Stimulated activated memory B cell treated with anti-CD40 and anti-IgM and Interleukin-4, amounts not matched to agents 10 μg/mL and 1 μg/mL and 100 μg/mL, for 72 hours (primary cell): Measurements from ENCODE around the gene PPP2R1B.

Experiments used
- ATAC-seq: fragments of 150-1000 bp; cut with Tn5 transposase; 2 replicates; pipeline ENCODE4 v1.10.0; 2021
- H3K27ac Mint-ChIP-seq: one replicate; pipeline ENCODE4 v1.8.0; 2022; ENCODE audit warnings: mild to moderate bottlenecking, mixed read lengths
- H3K27me3 Mint-ChIP-seq: one replicate; pipeline ENCODE4 v1.8.0; 2022; ENCODE audit warnings: mixed read lengths
- H3K36me3 Mint-ChIP-seq: one replicate; pipeline ENCODE4 v1.8.0; 2022; ENCODE audit warnings: mixed read lengths
- H3K4me1 Mint-ChIP-seq: one replicate; pipeline ENCODE4 v1.8.0; 2022; ENCODE audit warnings: mixed read lengths
- H3K4me3 Mint-ChIP-seq: one replicate; pipeline ENCODE4 v1.8.0; 2022; ENCODE audit warnings: mild to moderate bottlenecking, moderate library complexity, mixed read lengths
- H3K9me3 Mint-ChIP-seq: one replicate; pipeline ENCODE4 v1.8.0; 2022; ENCODE audit warnings: mixed read lengths

PPP2R1B gene

DNA sequence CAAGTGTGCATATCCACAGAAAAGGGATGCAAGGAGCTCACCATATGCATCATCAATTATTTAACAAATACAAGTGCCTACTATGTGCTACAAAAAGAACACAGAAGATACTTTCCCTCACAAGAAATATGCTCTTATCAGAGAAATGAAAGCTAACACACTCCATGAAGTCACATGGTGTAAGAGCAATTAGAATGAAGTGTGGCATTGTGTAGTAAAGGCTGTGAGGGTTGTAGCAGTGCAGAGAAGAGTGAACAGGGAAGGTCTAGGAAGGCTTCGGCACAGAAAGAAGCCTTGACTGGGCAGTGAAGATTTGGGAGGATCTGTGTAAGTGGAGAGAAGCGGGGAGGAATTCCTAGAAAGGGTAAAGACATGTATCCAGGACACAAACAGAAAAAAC, 22.5 kb downstream of the PPP2R1B start:
- no peaks in the 10 kb centered on the region for H3K4me1 Mint-ChIP-seq

DNA sequence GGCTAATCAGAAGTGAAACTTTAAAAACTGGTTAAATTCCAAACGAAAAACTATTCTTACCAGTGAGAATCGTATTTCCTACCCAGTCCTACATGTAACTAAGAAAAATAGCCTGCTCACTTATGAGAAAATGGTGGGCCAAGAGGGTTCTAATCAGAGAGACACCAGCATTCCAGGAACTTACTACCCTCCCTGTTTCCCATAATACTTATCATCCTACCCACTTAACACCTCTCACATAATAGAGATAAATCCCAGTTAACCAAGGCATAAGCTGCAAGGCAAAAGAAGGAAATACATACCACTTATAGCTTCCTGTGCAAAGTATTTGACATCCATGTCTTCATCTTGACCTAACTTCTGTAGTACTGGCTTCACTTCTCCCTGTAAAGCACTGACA, 24.4 kb downstream of the PPP2R1B start:
- Mint-ChIP-seq H3K36me3 (peaks cover 70% of the 10 kb centered on the region), H3K4me1 (no peaks in the 10 kb centered on the region), H3K27me3 (no peaks in the 10 kb centered on the region), H3K9me3 (peaks cover 3% of the 10 kb centered on the region), H3K4me3 (no peak overlapping the region), H3K27ac (no peak overlapping the region)
- ATAC-seq = no peak

More for the DNA sequence above, 22.5 kb downstream of the PPP2R1B start:
- H3K9me3 Mint-ChIP-seq = peaks cover 3% of the 10 kb centered on the region
- no peak overlapping the region for H3K4me3 Mint-ChIP-seq
- no peak for ATAC-seq
- no peak overlapping the region for H3K27ac Mint-ChIP-seq
- H3K27me3 Mint-ChIP-seq = no peaks in the 10 kb centered on the region
- peaks cover 75% of the 10 kb centered on the region for H3K36me3 Mint-ChIP-seq

DNA sequence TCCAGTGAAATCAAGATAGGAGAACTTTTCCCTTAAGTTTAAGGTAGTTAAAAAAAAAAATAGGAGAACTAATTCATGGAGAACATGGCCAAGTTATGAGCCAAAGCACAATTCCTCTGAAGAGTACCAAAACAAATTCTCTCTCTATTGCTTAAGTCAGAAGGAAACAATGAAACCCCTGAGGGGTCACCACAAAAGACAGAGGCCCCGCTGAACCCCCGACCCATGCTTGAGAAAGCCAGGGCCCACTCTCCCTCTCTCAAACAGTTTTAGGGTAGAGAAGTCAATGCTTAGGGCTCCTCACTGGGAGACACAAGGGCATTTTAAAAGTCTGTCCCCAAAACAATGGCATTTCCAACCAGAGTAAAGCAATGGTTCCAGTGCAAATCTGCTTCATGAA, 26.9 kb downstream of the PPP2R1B start:
- no peak overlapping the region for H3K27ac Mint-ChIP-seq
- no peaks in the 10 kb centered on the region for H3K27me3 Mint-ChIP-seq
- no peaks in the 10 kb centered on the region for H3K9me3 Mint-ChIP-seq
- peaks cover 46% of the 10 kb centered on the region for H3K36me3 Mint-ChIP-seq
- no peak overlapping the region for H3K4me3 Mint-ChIP-seq
- no peaks in the 10 kb centered on the region for H3K4me1 Mint-ChIP-seq
- no peak for ATAC-seq

DNA sequence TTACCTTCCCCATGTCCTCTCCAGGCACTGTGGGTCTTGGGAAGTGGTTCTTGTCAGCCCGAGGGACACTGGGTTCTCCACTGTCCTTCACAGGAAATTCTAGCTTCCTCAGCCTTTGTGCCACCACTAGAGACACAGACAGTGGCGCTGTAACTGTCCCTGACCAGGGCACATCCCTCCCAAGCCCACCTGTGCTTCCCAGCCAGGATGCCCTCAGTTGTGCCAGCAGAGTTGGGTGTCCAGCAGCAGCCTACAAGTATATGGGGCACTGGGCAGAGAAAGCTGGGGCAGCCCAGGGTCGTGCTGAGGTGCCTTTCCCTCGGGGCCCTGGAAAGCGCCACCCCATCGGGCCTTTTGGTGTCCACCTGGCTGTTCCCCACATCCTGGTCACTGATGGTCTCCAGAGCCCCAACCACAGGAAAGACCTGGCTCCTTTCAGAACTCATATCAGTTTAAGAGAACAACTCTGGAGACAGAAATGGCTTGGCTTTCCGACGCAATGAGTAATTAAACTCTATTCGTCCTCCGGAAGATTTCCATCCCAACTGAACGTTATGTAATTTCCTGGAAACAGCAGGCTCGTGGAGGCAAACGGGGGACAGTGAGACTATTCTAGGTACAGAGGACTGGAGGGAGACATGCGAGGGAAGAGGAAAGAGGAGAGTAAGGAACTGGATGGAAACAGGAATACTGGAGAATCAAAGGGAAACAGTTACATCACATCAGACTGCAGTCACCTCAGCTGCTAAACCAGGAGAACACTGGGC, 28.6 kb downstream of the PPP2R1B start:
- H3K4me3 Mint-ChIP-seq = no peak overlapping the region
- no peak for ATAC-seq

GRCh38 chr11:111736621-111737443, 29.4 kb downstream of the PPP2R1B start:
- Mint-ChIP-seq H3K27me3 (no peaks in the 10 kb centered on the region), H3K27ac (no peak overlapping the region), H3K4me3 (no peak overlapping the region), H3K9me3 (no peaks in the 10 kb centered on the region), H3K4me1 (no peaks in the 10 kb centered on the region), H3K36me3 (peaks cover 38% of the 10 kb centered on the region)
- ATAC-seq = no peak

More for the DNA sequence above, 28.6 kb downstream of the PPP2R1B start:
- Mint-ChIP-seq H3K27me3 (no peaks in the 10 kb centered on the region), H3K36me3 (peaks cover 40% of the 10 kb centered on the region), H3K27ac (no peak overlapping the region), H3K9me3 (no peaks in the 10 kb centered on the region), H3K4me1 (no peaks in the 10 kb centered on the region)

- no peak overlapping the region for H3K4me3 Mint-ChIP-seq
- no peaks in the 10 kb centered on the region for H3K4me1 Mint-ChIP-seq
- H3K36me3 Mint-ChIP-seq = peaks cover 32% of the 10 kb centered on the region
- no peak overlapping the region for H3K27ac Mint-ChIP-seq
- ATAC-seq = no peak
- H3K27me3 Mint-ChIP-seq = no peaks in the 10 kb centered on the region
- H3K9me3 Mint-ChIP-seq = no peaks in the 10 kb centered on the region
Measured at GRCh38 chr11:111736181-111736590, 30.0 kb downstream of the PPP2R1B start.

DNA sequence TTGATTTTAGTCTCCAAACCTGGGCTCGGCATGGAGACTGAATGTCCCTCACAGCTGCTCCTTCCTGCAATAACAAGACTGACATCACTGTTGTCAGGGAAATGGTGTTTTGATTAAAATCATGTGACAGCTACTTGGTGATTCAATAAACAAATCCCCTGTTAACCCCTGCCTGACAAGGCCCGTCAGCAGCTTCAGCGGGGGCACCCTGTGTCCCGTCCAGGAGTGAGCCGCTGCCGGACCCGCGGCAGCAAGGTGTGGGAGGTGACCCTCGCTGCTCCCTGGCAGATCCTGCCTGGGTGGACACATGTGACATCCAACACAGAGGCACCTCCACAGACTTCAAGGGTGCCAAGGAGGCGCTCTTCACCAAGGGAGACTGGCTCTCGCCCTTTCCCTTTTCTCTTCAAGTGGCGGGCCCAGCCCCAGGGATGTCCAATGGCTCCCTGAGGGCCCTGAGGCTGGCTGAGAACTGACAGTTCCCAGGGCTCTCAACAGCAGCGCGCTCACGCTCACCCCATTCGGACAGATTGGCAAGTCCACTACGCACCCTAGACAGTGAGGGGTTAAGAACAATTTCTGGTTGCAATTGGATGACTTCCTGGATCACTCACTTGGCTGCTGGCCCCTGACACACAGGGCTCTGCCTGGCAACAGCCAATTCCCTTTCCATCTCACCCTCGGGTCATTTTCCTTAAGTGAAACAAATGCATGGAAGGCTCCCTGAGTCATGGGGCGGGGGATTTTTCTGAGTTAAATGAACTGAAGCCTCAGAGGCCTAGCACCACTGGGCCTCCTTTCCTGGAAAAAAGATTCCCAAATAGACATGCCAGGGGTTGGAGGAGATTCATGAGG, 30.7 kb downstream of the PPP2R1B start:
- Mint-ChIP-seq H3K4me3 (no peak overlapping the region), H3K4me1 (no peaks in the 10 kb centered on the region), H3K27me3 (no peaks in the 10 kb centered on the region), H3K27ac (no peak overlapping the region), H3K9me3 (no peaks in the 10 kb centered on the region), H3K36me3 (peaks cover 25% of the 10 kb centered on the region)
- ATAC-seq = no peak

DNA sequence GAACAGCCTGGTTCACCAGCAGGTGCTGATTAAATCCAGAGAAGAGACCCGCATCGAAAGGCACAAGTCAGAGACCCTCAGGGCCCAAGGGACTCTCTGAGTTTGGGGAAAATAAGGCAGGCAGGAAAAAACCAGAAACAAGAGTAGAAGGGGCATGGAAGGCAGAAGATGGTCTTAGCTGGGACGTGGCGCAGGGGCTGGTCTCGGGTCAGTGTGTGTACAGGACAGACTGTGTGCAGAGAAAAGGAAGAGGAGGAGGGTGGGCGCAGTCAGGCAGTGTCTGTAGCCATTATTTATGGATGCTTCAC, 31.3 kb downstream of the PPP2R1B start:
- H3K9me3 Mint-ChIP-seq = no peaks in the 10 kb centered on the region
- no peak overlapping the region for H3K4me3 Mint-ChIP-seq
- no peak overlapping the region for H3K27ac Mint-ChIP-seq
- H3K4me1 Mint-ChIP-seq = no peaks in the 10 kb centered on the region
- no peaks in the 10 kb centered on the region for H3K27me3 Mint-ChIP-seq
- H3K36me3 Mint-ChIP-seq = peaks cover 23% of the 10 kb centered on the region
- no peak for ATAC-seq

DNA sequence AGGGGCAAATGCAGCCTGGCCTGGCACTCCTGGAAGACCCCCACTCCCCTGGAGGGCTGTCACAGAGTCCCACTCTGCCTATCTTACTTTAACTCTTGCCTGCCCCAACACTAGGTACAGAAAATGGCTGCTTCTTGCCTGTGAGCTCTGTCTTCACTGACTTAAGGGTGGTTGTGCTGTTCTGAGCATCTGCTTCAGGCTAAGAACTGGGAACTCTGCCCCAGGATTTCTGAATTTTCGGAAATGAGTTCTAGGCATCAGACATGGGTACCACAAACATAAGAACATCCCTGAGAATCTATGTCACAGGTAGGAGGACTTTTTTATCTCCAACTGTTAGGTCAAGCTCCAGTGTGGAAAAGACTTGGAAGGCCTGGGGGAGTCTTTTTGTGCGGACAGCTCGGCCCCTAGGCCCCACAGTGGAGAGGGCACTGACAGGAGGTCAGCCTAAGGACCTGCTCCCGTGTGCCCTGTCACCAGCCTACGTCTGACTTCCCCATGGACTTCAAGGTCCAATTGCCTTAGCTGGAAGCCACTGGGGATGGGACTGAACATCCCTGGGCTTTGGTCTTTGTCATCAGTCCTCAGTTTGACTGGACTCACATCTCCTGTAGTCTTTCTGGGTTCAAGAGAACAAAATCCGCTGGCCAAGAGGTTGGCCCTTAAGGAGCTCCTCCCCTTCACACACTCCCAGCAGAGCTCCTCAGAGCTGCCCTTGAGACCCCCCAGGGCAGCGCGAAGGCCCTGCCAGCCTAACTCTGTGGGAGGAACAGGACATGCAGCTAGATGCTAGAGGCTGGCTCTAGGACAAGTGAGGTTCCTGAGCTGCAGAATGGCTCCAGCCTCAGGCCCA, 31.9 kb downstream of the PPP2R1B start:
- no peaks in the 10 kb centered on the region for H3K27me3 Mint-ChIP-seq
- H3K9me3 Mint-ChIP-seq = no peaks in the 10 kb centered on the region
- no peak for ATAC-seq
- no peak overlapping the region for H3K4me3 Mint-ChIP-seq
- no peaks in the 10 kb centered on the region for H3K4me1 Mint-ChIP-seq
- peaks cover 20% of the 10 kb centered on the region for H3K36me3 Mint-ChIP-seq
- H3K27ac Mint-ChIP-seq = no peak overlapping the region

- Mint-ChIP-seq H3K36me3 (peaks cover 13% of the 10 kb centered on the region), H3K27ac (no peak overlapping the region), H3K27me3 (no peaks in the 10 kb centered on the region), H3K9me3 (no peaks in the 10 kb centered on the region), H3K4me1 (no peaks in the 10 kb centered on the region), H3K4me3 (no peak overlapping the region)
- ATAC-seq = no peak
Measured at GRCh38 chr11:111733611-111734088, 32.5 kb downstream of the PPP2R1B start.

DNA sequence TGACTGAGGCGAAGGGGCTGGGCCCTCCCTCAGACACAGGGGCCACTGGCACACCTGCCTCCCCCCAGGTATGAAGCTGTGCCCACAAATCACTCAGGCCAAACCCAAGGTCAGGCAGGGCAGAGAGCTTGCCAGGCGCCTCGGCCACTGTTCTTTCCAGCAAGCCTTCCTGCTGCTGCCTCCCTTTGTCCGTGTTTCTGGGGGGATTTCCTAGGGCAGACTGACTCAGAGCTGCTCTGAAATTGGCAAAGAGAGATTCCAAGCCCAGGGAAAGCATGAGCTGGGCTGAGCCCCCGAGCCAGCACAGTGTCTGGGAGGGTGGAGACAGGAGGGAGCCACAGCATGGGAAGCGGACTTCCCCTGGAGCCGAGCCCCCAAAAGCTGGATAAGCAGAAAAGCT, 33.2 kb downstream of the PPP2R1B start:
- Mint-ChIP-seq H3K4me1 (no peaks in the 10 kb centered on the region), H3K36me3 (peaks cover 11% of the 10 kb centered on the region), H3K27ac (no peak overlapping the region), H3K4me3 (no peak overlapping the region), H3K27me3 (no peaks in the 10 kb centered on the region), H3K9me3 (no peaks in the 10 kb centered on the region)
- no peak for ATAC-seq

DNA sequence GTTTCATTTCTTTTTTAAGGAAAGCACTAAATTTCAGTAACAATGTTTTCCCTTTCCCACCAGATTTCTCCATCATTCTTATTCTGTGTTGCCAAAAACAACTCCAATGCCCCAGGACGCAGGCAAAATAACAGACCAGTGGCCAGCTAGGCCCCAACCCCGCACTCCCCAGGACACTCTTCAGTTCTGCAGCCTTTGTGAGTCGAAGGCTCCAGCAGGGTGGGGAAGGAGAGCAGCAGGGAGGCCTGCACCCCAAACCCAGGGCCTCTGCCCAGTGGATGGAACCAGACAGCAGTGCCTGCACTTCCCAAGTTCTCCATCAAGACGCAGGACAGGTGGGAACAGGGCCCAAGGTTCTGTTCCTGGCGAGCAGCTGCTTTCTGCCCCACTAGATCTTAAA, 34.4 kb downstream of the PPP2R1B start:
- H3K27ac Mint-ChIP-seq = no peak overlapping the region
- H3K4me1 Mint-ChIP-seq = no peaks in the 10 kb centered on the region
- peaks cover 5% of the 10 kb centered on the region for H3K36me3 Mint-ChIP-seq
- no peak overlapping the region for H3K4me3 Mint-ChIP-seq
- ATAC-seq = no peak
- H3K9me3 Mint-ChIP-seq = no peaks in the 10 kb centered on the region
- H3K27me3 Mint-ChIP-seq = no peaks in the 10 kb centered on the region

DNA sequence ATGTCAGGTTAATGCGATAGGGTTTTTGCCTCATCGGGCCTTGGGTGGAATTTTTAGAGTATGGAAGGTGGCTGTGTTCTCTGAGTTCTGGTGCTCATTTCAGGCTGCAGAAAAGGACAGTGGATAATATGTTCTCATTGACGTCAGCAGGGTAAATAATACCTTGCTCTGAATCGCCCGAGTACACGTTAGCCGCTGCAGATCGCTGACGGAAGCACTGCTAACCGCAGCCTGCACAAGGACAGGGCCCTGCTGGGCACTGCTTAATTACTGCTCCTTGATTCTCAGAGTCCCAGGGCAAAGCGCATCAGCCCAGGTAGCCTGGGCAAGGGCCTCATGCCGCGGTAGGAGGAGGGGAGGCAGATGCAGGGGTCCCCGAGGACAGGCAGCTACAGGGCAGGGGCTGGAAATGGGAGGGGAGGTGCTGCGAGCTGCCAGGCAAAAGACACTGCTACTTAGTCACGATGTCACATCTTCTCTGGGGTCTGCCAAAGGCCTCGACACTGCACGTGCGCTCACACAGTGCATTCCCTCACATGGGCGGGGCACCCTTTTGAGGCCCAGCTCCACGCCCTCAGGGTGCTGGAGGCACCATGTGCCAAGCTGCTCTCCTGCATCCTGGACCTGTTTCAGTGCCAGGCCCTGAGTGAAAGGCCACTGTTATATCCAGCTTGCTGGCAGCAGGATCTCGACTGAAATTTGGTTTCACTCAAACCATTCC, 35.2 kb downstream of the PPP2R1B start:
- Mint-ChIP-seq H3K9me3 (no peaks in the 10 kb centered on the region), H3K27me3 (no peaks in the 10 kb centered on the region), H3K4me3 (no peak overlapping the region), H3K4me1 (no peaks in the 10 kb centered on the region), H3K27ac (no peak overlapping the region), H3K36me3 (peaks cover 13% of the 10 kb centered on the region)
- no peak for ATAC-seq

DNA sequence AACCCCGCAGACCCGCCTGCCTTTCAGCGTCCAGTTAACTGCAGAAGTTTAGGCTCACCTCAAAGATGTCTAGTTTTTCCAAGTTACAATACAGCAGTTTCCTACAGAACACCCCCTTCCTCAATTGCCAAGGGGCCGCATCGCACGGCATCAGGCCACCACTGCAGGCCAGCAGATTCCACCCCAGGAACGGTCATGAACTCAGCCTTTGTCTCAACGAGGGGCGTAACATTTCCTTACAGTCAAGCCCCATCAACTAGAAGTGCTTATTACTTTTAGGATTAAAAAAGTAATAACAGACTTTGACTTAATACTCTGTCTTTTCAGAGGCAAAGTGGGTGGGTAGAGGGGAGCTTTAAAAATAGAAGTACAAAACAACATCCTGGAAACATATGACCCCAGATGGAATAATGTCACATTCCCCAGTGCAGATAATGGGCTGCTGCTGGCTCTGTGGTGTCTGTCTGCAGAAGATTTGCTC, 36.3 kb downstream of the PPP2R1B start:
- Mint-ChIP-seq H3K9me3 (no peaks in the 10 kb centered on the region), H3K4me3 (no peak overlapping the region), H3K4me1 (no peaks in the 10 kb centered on the region), H3K36me3 (peaks cover 19% of the 10 kb centered on the region), H3K27me3 (no peaks in the 10 kb centered on the region), H3K27ac (no peak overlapping the region)
- no peak for ATAC-seq
